ENCODE data around the gene E2F8. TPM values are rescaled to one million over a fixed set of nuclear protein-coding genes. Genes with fewer than 3 reads are reported as not detected.

E2F8 gene
- total and polyA plus RNA-seq, 11 donors = 0.84 to 6.6 (median 3.3) TPM

DNA sequence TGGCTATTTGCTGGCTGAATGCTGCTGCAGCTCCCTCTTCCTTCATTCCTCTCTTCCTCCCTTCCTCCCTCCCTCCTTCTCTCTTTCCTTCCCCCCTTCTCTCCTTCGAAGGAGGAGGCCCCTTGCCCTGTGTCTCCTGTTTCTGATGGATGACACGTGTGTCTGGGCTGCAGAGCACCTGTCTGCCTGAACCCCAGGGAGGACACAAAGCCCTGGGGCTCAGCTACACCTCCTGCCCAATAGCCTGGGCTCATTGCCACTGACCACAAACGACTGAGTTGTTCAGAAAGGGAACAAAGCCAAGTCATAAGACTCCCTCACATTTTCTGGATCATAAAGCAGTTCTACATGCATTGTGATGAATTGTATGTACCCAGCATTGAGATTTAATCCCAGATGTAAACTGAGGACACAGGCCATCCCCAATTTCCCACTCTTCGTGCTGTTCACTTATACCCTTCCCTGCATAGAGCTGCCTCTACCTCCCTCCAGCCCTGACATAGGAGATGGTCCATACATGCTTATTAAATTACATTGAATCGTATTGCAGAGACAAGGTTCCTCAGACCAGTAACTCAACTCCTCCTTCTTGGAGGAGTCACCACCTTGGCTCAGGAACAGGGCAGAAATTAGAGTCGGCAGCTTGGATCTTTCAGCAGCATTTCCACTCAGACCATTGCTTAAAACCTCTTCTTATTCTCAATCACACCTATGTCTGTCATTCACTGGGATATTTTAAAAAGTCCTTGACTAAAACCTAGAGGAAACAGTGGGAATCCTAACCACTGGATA lies 40.1 kb downstream of the E2F8 start:
- no peaks in the 10 kb centered on the region for H3K27me3 ChIP-seq
- 15 to 23% (median 19%) methylated on average over 6 of the region's 6 CpGs for WGBS, 4 donors
- peak in 2 of 5 donors; percentile 52 to 56 for DNase-seq
- H3K4me3 ChIP-seq = peak overlapping the region; percentile 15 to 70 (median 56)
- no peaks in the 10 kb centered on the region for H3K9me3 ChIP-seq
- H3K27ac ChIP-seq = peak overlapping the region; percentile 72 to 96 (median 90)
- peak in 2 of 4 donors; percentile 6 to 9 for ATAC-seq
- no peaks in the 10 kb centered on the region for H3K36me3 ChIP-seq
- intact Hi-C loops (cut with DNase I) = loop anchor here in 2 of 10 donors (2.0 to 5.0 kb wide), 2 partner anchors 37 to 40 kb away; partner anchors contain the start of gene E2F8 (in 1 of the 2)
- peaks cover 0 to 10% (median 1%) of the 10 kb centered on the region in 12 donors for H3K4me1 ChIP-seq
- TF ChIP-seq POLR2A (IDR thresholded peaks at IDR 0.05) = no peak

DNA sequence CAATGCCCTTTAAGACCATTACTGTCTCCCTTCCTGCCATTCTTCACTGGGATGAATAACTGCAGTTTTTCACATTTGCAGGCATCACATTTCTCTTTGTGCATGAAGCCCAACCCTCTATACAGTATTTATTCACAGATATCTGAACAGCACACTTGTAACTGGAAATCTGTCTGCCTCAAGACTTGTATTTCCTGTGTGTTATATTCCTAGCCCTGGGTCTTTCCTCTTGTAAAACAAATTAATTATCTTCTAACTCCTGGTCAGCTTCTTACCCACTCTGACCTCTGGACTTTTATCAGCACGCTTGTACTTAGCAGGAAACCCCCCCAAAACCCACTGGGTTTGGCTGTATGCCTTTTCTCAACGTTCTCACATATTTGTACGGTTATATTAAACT lies 41.0 kb downstream of the E2F8 start:
- H3K4me1 ChIP-seq = peaks cover 0 to 12% (median 1%) of the 10 kb centered on the region in 12 donors
- DNase-seq (no peak), ATAC-seq (no peak)
- H3K9me3 ChIP-seq = no peaks in the 10 kb centered on the region
- 0 to 2% (median 1%) methylated on average over 3 of the region's 3 CpGs for WGBS, 4 donors
- TF ChIP-seq CTCF (IDR thresholded peaks at IDR 0.05) (no peak), POLR2A (IDR thresholded peaks at IDR 0.05) (no peak)
- intact Hi-C loops (cut with DNase I) = loop anchor here in 3 of 10 donors (2.0 to 5.0 kb wide), 2 partner anchors 38 to 41 kb away; partner anchors contain the start of gene E2F8 (in 1 of the 3)
- H3K36me3 ChIP-seq = peaks cover 0 to 6% (median 0%) of the 10 kb centered on the region in 9 donors
- H3K4me3 ChIP-seq = peak overlapping the region; percentile 4 to 70 (median 56)
- H3K27ac ChIP-seq = peak overlapping the region; percentile 72 to 96 (median 90)
- no peaks in the 10 kb centered on the region for H3K27me3 ChIP-seq

DNA sequence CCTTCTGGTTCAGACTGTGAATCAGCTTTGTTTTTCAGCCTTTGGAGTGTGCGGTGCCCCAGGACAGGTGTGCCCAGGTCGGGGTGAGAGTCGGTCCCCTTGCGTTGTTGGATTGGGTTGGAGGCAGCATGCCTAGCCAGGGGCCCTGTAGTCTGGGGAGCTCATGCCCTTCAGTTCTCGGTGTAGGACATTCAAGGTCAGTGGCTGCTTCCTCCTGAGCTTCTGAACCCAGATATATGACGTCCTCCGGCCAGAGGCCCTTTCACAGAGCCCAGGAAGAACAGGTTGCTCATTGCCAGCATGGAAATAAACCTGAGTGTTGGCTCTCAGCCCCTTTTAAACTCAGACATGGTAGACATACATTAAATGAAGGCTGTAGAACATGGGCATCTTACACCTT lies 41.7 kb downstream of the E2F8 start:
- Histone ChIP-seq H3K4me3 (peak overlapping the region in 11 of 12 donors; percentile 4 to 70 (median 57)), H3K27ac (peak overlapping the region; percentile 74 to 96 (median 90)), H3K9me3 (no peaks in the 10 kb centered on the region), H3K36me3 (peaks cover 0 to 7% (median 0%) of the 10 kb centered on the region in 9 donors), H3K27me3 (no peaks in the 10 kb centered on the region), H3K4me1 (peaks cover 0 to 19% (median 1%) of the 10 kb centered on the region in 12 donors)
- 44 to 61% (median 54%) methylated on average over 6 to 7 of the region's 7 CpGs for WGBS, 4 donors
- DNase-seq (peak in 4 of 5 donors; percentile 29 to 77 (median 46)), ATAC-seq (peak in 3 of 4 donors; percentile 35 to 56 (median 52))
- intact Hi-C loops (cut with DNase I) = loop anchor here in 1 of 10 donors (5.0 kb wide), 1 partner anchor 38 kb away; no protein-coding TSS in a partner anchor
- TF ChIP-seq POLR2A (IDR thresholded peaks at IDR 0.05) (peak in 1 of 2 donors; percentile 15), CTCF (IDR thresholded peaks at IDR 0.05) (no peak)

DNA sequence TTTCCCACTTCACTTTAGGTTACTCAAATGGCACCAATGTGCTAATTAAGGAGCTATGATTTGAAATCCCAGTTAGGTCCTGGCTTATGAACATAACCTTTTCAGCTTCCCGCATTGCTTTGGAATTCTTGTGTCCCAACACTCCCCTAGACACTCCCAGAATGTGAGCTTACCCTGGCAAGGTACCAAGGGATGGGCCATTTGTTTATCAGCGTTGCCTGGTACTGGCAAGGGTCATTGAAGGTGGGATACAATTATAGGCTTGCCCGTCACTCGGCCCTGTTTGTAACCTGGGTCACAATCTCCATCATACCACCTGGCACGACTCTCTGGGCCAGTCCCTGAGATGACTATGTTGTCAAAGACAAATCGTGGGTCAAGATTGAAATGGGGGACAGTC lies 44.3 kb downstream of the E2F8 start:
- intact Hi-C loops (cut with DNase I) = loop anchor here in 1 of 10 donors (5.0 kb wide), 1 partner anchor 41 kb away; no protein-coding TSS in a partner anchor
- DNase-seq (peak in 4 of 5 donors; percentile 75 to 81 (median 78)), ATAC-seq (peak; percentile 63 to 74 (median 69))
- Histone ChIP-seq H3K4me1 (peaks cover 0 to 43% (median 8%) of the 10 kb centered on the region in 12 donors), H3K4me3 (peak overlapping the region in 4 of 12 donors; percentile 5 to 17 (median 8)), H3K36me3 (peaks cover 0 to 15% (median 2%) of the 10 kb centered on the region in 9 donors), H3K9me3 (no peaks in the 10 kb centered on the region), H3K27me3 (no peaks in the 10 kb centered on the region), H3K27ac (peak overlapping the region; percentile 7 to 96 (median 82))
- 48 to 62% (median 56%) methylated on average over 6 of the region's 6 CpGs for WGBS, 4 donors
- TF ChIP-seq POLR2A (IDR thresholded peaks at IDR 0.05) = no peak
- TF ChIP-seq CTCF (IDR thresholded peaks at IDR 0.05) = no peak

Data from heart left ventricle (tissue), 16 donors.